Large intestine (tissue), 3 donors: ENCODE results near the gene FAH. TPM values are rescaled to one million over a fixed set of nuclear protein-coding genes. Genes with fewer than 3 reads are reported as not detected.

Experiments
- DNase-seq, 2 donors: peaks; one replicate each; pipeline versions ENCODE4 v3.0.0 to v3.0.0-alpha.2; 2013
- H3K27ac ChIP-seq: one replicate; pipeline ENCODE4 v1.5.1; 2013; ENCODE audit warnings: low read length
- H3K27me3 ChIP-seq: 2 replicates; pipeline ENCODE4 v1.6.1; 2013; ENCODE audit warnings: low read length; ENCODE audit not compliant: control insufficient read depth, insufficient read depth
- H3K36me3 ChIP-seq: 2 replicates; pipeline ENCODE4 v1.6.1; 2013; ENCODE audit warnings: low read length; ENCODE audit not compliant: control insufficient read depth, insufficient read depth
- H3K4me1 ChIP-seq: one replicate; pipeline ENCODE4 v1.6.1; 2013; ENCODE audit warnings: low read length; ENCODE audit not compliant: control insufficient read depth, insufficient read depth
- H3K4me3 ChIP-seq: one replicate; pipeline ENCODE4 v1.5.1; 2013; ENCODE audit warnings: low read length
- H3K9me3 ChIP-seq: one replicate; pipeline ENCODE4 v1.6.1; 2013; ENCODE audit warnings: mild to moderate bottlenecking, low read depth, low read length, moderate library complexity; ENCODE audit not compliant: control insufficient read depth
- WGBS: methylation state at CpG from one replicate; pipeline ENCODE4 v1.1.5; 2013; ENCODE audit warnings: low lambda C conversion rate; ENCODE audit not compliant: insufficient coverage; 5-methylcytosine and 5-hydroxymethylcytosine counted together
- polyA plus RNA-seq: library from polyadenylated mRNA; unstranded; fragments of 120-200 nt; gene quantifications from one replicate; pipeline ENCODE4 v1.2.1, GENCODE V29; 2013

FAH gene
- polyA plus RNA-seq, 1 donor = 57.6 TPM

DNA sequence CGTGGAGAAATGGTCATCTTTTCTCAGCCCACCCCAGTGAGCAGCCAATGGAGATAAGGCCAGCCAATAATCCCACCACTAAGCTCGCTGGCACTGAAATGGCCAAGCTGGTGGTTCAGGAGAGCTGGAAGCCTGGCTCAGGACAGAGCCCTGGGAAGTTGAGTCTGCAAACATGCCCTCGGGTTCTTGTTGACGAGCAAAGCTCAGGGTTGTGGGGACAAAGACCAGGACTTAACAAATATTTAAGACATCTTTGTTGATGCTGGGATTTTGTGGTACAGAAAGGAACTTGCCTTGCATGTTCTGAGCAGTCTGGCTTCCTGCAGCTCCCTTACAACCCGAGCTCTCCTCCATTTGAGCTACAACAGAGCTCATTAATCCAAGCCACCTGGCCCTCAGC, 4.4 kb downstream of the FAH start:
- DNase-seq = no peak
- Histone ChIP-seq H3K36me3 (peaks cover 21% of the 10 kb centered on the region), H3K9me3 (no peaks in the 10 kb centered on the region), H3K4me1 (peaks cover 53% of the 10 kb centered on the region), H3K27ac (no peak overlapping the region), H3K4me3 (no peak overlapping the region), H3K27me3 (no peaks in the 10 kb centered on the region)
- no CpG with 5 or more reads among the region's 5 CpGs for WGBS

DNA sequence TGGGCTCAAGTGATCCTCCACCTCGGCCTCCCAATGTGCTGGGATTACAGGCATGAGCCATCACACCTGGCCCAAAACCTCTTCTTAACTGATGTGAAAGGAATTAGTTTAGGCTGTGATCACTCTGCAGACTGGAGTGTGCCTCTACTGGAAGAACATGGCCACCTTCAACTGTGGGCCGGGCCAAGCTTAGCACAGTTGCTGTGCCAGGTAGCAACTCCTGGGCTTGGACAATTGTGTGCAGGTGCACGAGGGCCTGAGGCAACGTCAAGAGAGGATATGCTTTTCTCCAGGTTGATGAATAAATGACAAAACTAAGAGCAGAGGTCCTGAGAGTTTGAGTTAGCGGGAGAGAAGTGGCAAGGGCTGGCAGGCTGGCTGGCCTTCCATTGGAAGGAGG, 6.5 kb downstream of the FAH start:
- no peak overlapping the region for H3K27ac ChIP-seq

DNA sequence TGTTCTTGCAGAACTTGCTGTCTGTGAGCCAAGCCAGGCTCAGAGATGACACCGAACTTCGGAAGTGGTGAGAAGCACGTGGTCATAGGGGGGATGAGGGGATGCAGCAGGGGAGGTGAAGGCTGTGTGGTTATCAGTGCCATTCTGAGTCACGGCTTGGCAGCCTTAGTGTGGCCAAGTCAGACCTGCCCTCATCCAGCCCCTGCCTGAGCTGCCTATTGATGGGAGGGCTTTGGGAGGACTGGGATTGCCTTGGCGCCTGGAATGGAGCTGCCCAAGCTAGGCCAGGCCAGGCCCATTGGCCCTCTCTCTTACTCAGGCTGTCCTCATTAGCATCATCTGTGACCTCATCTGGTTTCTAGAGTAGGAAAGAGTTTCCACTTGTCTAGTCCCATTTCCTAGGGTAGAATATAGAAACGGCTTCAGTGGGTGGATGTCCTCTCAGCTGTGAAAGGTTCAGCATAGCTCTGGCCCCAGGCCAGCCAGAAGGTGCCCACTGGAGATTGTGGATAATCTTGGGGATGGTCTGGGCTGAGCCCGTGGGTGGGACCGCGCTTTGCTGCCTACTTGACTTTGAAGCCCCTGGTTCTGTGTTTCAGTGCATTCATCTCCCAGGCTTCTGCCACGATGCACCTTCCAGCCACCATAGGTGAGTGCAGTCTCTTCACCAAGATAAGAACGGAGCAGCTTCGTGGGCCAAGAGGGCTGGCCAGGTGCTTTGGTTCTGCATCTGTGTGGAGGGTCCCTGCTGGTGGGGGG, 7.2 kb downstream of the FAH start:
- Histone ChIP-seq H3K36me3 (peaks cover 30% of the 10 kb centered on the region), H3K9me3 (no peaks in the 10 kb centered on the region), H3K27me3 (no peaks in the 10 kb centered on the region), H3K27ac (peak overlapping the region; percentile 92), H3K4me1 (peaks cover 51% of the 10 kb centered on the region), H3K4me3 (no peak overlapping the region)
- DNase-seq = no peak
- no CpG with 5 or more reads among the region's 12 CpGs for WGBS

More for the DNA sequence above, 6.5 kb downstream of the FAH start:
- peaks cover 58% of the 10 kb centered on the region for H3K4me1 ChIP-seq
- H3K36me3 ChIP-seq = peaks cover 30% of the 10 kb centered on the region
- WGBS = no CpG with 5 or more reads among the region's 5 CpGs
- no peak for DNase-seq
- H3K4me3 ChIP-seq = no peak overlapping the region
- H3K9me3 ChIP-seq = no peaks in the 10 kb centered on the region
- H3K27me3 ChIP-seq = no peaks in the 10 kb centered on the region

DNA sequence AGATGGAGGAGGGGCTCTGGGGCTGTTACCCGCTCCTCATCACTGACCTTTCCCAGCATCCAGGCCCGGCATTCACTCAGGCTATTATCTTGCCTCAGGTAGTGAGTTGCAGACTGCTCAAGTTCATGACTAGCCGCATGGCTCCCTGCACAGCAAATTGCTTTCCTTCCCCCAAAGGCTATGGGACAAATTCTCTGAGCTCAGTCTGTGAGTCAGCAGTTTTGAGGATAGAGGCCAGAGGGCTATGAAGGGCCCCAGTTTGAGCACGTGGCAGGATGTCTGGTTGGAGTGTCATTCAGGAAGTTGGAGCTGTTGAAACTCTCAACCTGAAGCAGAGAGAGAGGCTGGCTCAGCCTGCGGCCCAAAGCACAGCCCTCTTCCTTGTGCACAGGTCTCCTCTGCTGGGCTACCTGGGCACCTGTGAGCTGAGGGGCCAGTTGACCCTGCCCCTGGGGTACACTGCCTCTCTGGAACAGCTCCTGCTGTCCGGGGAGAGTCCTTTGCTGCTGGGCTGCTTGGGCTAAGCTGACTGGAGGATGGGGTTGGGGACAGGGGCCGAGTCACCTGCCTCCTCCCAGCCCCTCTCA, 7.9 kb downstream of the FAH start:
- H3K36me3 ChIP-seq = peaks cover 30% of the 10 kb centered on the region
- WGBS = no CpG with 5 or more reads among the region's 7 CpGs
- H3K4me1 ChIP-seq = peaks cover 45% of the 10 kb centered on the region
- DNase-seq = peak; percentile 86 to 93
- peak overlapping the region; percentile 92 for H3K27ac ChIP-seq
- no peak overlapping the region for H3K4me3 ChIP-seq
- no peaks in the 10 kb centered on the region for H3K27me3 ChIP-seq
- no peaks in the 10 kb centered on the region for H3K9me3 ChIP-seq

DNA sequence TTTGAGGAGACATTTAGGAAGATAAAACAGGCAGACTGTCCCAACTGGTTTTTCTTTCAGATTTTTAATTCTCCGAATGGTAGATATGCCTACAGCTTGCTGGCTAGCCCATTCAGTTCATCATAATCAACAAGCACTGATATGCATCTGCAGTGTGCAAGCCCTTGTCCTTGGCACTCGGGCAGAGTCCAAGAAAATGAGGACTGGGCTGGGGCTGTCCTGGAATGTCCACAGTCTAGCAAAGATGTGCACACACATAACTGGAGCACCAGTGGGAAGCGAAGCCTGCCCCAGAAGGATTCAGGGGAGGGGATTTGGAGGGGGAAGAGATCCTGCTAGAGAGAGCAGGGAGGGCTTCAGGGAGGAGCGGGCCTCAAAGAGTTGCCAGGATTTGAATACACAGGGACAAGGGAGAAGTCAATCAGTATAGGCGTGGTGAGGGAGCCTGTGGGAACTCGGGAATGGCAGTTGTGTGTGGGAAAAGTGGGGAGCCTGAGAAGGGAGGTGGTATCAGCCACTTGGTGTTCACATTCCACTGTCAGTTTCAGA, 8.7 kb downstream of the FAH start:
- Histone ChIP-seq H3K27ac (peak overlapping the region; percentile 92), H3K4me3 (no peak overlapping the region), H3K9me3 (no peaks in the 10 kb centered on the region), H3K27me3 (no peaks in the 10 kb centered on the region), H3K4me1 (peaks cover 41% of the 10 kb centered on the region), H3K36me3 (peaks cover 30% of the 10 kb centered on the region)
- DNase-seq = peak; percentile 56 to 67
- WGBS = 100% methylated on average over 1 of the region's 6 CpGs

DNA sequence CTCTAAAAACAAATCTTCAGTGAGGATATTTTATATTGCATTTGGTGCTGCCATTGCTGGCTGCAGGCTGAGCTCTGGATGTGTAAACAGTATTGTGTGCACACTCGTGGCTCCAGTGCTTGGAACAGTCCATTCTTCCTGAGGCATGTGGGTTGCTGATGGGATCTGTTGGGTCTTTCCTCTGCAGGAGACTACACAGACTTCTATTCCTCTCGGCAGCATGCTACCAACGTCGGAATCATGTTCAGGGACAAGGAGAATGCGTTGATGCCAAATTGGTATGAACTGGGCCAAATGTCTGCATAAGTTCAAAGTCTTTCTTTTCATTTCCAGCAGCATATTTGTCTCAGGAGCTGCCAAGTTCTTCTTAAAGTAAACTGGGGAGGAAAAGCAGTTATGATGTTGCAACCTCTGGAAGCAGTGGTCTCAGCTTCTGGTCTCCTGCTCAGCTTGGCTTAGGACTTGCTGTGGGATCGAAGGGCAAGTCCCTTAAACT, 9.3 kb downstream of the FAH start:
- Histone ChIP-seq H3K27ac (peak overlapping the region; percentile 92), H3K4me3 (no peak overlapping the region), H3K36me3 (peaks cover 30% of the 10 kb centered on the region), H3K9me3 (no peaks in the 10 kb centered on the region), H3K4me1 (peaks cover 39% of the 10 kb centered on the region), H3K27me3 (no peaks in the 10 kb centered on the region)
- peak in 1 of 2 donors; percentile 29 for DNase-seq
- WGBS = no CpG with 5 or more reads among the region's 6 CpGs

DNA sequence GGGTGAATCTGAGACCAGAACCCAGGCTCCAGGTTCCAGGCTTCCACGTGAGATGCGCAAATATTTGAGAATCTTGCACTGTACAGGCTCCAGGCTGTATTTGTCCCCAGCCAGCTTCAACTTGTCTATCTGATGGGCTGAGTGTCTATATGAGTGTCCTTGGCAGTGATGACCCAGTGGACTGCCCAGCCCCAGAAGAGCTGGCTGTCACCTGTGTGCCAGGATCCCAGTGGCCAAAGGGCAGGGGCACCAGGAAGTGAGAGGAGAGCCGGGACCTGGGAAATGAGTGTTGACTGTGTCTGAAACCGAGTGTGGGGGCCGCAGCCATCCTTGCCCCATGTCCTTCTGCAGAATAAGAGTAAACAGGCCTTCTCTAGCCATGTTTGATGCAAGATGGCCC, 10.4 kb downstream of the FAH start:
- peak overlapping the region; percentile 27 for H3K27ac ChIP-seq

DNA sequence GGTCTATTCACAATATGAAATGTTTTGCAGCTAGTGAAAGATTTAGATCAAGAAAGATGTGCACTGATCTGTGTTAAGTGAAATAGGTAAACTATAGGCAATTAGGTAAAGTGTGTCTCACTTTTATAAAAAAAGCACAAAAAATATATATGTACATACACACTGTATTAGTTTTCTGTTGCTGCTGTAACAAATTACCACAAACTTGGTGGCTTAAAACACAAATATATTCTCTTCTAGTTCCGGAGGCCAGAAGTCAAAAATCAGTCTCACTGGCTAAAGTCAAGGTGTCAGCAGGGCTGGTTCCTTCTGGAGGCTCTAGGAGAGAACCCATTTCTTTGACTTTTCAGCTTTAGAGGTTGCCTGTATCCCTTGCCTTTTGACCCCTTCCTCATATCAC, 11.1 kb downstream of the FAH start:
- no peaks in the 10 kb centered on the region for H3K9me3 ChIP-seq
- no peaks in the 10 kb centered on the region for H3K27me3 ChIP-seq
- no peak for DNase-seq
- peaks cover 29% of the 10 kb centered on the region for H3K36me3 ChIP-seq
- no CpG with 5 or more reads among the region's 1 CpG for WGBS
- no peak overlapping the region for H3K4me3 ChIP-seq
- no peak overlapping the region for H3K27ac ChIP-seq
- peaks cover 39% of the 10 kb centered on the region for H3K4me1 ChIP-seq

More for the DNA sequence above, 10.4 kb downstream of the FAH start:
- Histone ChIP-seq H3K27me3 (no peaks in the 10 kb centered on the region), H3K4me3 (no peak overlapping the region), H3K9me3 (no peaks in the 10 kb centered on the region), H3K36me3 (peaks cover 28% of the 10 kb centered on the region), H3K4me1 (peaks cover 39% of the 10 kb centered on the region)
- DNase-seq = no peak
- no CpG with 5 or more reads among the region's 5 CpGs for WGBS

DNA sequence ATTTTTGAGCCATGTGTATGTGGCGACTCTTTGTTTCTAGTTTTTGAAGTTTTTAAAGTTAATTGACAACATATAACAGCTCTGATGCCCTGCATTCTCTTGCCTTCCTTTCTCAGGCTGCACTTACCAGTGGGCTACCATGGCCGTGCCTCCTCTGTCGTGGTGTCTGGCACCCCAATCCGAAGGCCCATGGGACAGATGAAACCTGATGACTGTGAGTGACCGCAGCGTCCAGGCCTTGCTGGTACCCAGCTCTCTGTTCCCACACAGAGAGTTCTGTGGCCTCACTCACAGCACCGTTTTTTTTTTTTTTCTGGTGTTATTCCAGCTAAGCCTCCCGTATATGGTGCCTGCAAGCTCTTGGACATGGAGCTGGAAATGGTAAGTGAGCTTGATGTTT, 15.1 kb downstream of the FAH start:
- WGBS = 94% methylated on average over 2 of the region's 8 CpGs
- no peak for DNase-seq
- H3K27ac ChIP-seq = no peak overlapping the region

DNA sequence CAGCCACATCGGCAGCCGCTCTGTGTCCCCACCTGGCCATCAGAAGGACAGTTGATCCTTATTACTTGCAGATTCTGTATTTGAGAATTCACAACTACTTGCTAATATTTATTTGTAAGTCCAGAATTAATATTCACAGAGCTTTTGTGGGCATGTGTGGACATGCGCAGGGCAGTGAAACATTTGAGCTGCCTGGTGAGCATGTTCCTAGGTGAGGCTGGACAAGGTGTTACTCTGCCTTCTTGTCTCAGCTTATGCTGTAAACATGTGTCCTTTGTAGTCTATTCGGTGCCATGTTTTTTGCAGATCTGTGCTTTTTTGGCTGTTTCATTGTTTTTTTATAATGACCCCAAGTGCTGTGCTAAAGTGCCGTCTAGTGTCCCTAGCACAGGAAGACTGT, 15.6 kb downstream of the FAH start:
- no peak overlapping the region for H3K4me3 ChIP-seq
- peaks cover 35% of the 10 kb centered on the region for H3K36me3 ChIP-seq
- no peak for DNase-seq
- H3K27ac ChIP-seq = no peak overlapping the region
- WGBS = 100% methylated on average over 3 of the region's 5 CpGs
- no peaks in the 10 kb centered on the region for H3K9me3 ChIP-seq
- H3K4me1 ChIP-seq = peaks cover under 1% of the 10 kb centered on the region
- H3K27me3 ChIP-seq = no peaks in the 10 kb centered on the region

More for the DNA sequence above, 15.1 kb downstream of the FAH start:
- H3K4me3 ChIP-seq = no peak overlapping the region
- H3K9me3 ChIP-seq = no peaks in the 10 kb centered on the region
- no peaks in the 10 kb centered on the region for H3K27me3 ChIP-seq
- peaks cover 35% of the 10 kb centered on the region for H3K36me3 ChIP-seq
- peaks cover 5% of the 10 kb centered on the region for H3K4me1 ChIP-seq
